H9 (cell line): ENCODE measurements around the gene CLCNKB. TPM values are rescaled to one million over a fixed set of nuclear protein-coding genes. Genes with fewer than 3 reads are reported as not detected.

Experiments
- DNase-seq: peaks from one replicate; pipeline ENCODE4 v3.0.0-alpha.2; 2017
- H2AFZ ChIP-seq: one replicate; pipeline ENCODE4 v1.6.1; 2013; ENCODE audit warnings: mild to moderate bottlenecking, low read length, control low read depth, moderate library complexity
- H2AK5ac ChIP-seq: 2 replicates; pipeline ENCODE4 v1.6.1; 2013; ENCODE audit warnings: low read length, control low read depth, mixed read lengths; ENCODE audit not compliant: insufficient read length
- H2BK120ac ChIP-seq: one replicate; pipeline ENCODE4 v1.6.1; 2013; ENCODE audit warnings: low read depth, mild to moderate bottlenecking, low read length, control low read depth, inconsistent platforms; ENCODE audit not compliant: poor library complexity, severe bottlenecking
- H2BK12ac ChIP-seq: 2 replicates; pipeline ENCODE4 v1.6.1; 2013; ENCODE audit warnings: low read length, control low read depth, mixed read lengths, low read depth; ENCODE audit not compliant: insufficient read length
- H2BK15ac ChIP-seq: 2 replicates; pipeline ENCODE4 v1.6.1; 2013; ENCODE audit warnings: low read depth, low read length, control low read depth
- H2BK20ac ChIP-seq: one replicate; pipeline ENCODE4 v1.6.1; 2013; ENCODE audit warnings: low read depth, mild to moderate bottlenecking, low read length, control low read depth, inconsistent platforms; ENCODE audit not compliant: poor library complexity, severe bottlenecking
- H2BK5ac ChIP-seq: 2 replicates; pipeline ENCODE4 v1.6.1; 2013; ENCODE audit warnings: low read length, control low read depth, mixed read lengths; ENCODE audit not compliant: insufficient read length
- H3K14ac ChIP-seq: 2 replicates; pipeline ENCODE4 v1.6.1; 2013; ENCODE audit warnings: low read length, control low read depth; ENCODE audit not compliant: insufficient read depth
- H3K18ac ChIP-seq: 2 replicates; pipeline ENCODE4 v1.6.1; 2013; ENCODE audit warnings: low read depth, mild to moderate bottlenecking, mixed read lengths, low read length, control low read depth; ENCODE audit not compliant: insufficient read length
- H3K23ac ChIP-seq: 2 replicates; pipeline ENCODE4 v1.6.1; 2013; ENCODE audit warnings: low read length, control low read depth, mixed read lengths, low read depth; ENCODE audit not compliant: insufficient read length
- H3K23me2 ChIP-seq: 2 replicates; pipeline ENCODE4 v1.6.1; 2013; ENCODE audit warnings: low read depth, mild to moderate bottlenecking, mixed read lengths, low read length, control low read depth; ENCODE audit not compliant: insufficient read length, poor library complexity, severe bottlenecking
- H3K27ac ChIP-seq: 2 replicates; pipeline ENCODE4 v1.5.1; 2013; ENCODE audit warnings: low read length, control low read depth, mixed read lengths, low read depth; ENCODE audit not compliant: insufficient read length
- H3K27me3 ChIP-seq: 2 replicates; pipeline ENCODE4 v1.6.1; 2013; ENCODE audit warnings: low read length, control low read depth, inconsistent platforms; ENCODE audit not compliant: insufficient read depth
- H3K4ac ChIP-seq: 2 replicates; pipeline ENCODE4 v1.6.1; 2013; ENCODE audit warnings: low read depth, mild to moderate bottlenecking, control low read depth, inconsistent platforms, low read length, moderate library complexity
- H3K4me1 ChIP-seq: 2 replicates; pipeline ENCODE4 v1.6.1; 2013; ENCODE audit warnings: low read length, control low read depth, inconsistent platforms; ENCODE audit not compliant: insufficient read depth
- H3K4me2 ChIP-seq: 2 replicates; pipeline ENCODE4 v1.6.1; 2013; ENCODE audit warnings: low read length, control low read depth, mixed read lengths; ENCODE audit not compliant: insufficient read length, insufficient read depth
- H3K56ac ChIP-seq: 2 replicates; pipeline ENCODE4 v1.6.1; 2013; ENCODE audit warnings: low read depth, mild to moderate bottlenecking, mixed read lengths, low read length, control low read depth; ENCODE audit not compliant: insufficient read length
- H3K79me1 ChIP-seq: 2 replicates; pipeline ENCODE4 v1.6.1; 2013; ENCODE audit warnings: low read depth, mild to moderate bottlenecking, moderate library complexity, low read length, control low read depth, inconsistent platforms; ENCODE audit not compliant: insufficient read depth, poor library complexity, severe bottlenecking
- H3K79me2 ChIP-seq: 2 replicates; pipeline ENCODE4 v1.6.1; 2013; ENCODE audit warnings: low read length, control low read depth, inconsistent platforms; ENCODE audit not compliant: insufficient read depth
- H3K9ac ChIP-seq: 2 replicates; pipeline ENCODE4 v1.6.1; 2013; ENCODE audit warnings: low read length, control low read depth, mixed read lengths; ENCODE audit not compliant: insufficient read length; ENCODE audit errors: extremely low read depth
- H3K9me3 ChIP-seq: one replicate; pipeline ENCODE4 v1.6.1; 2013; ENCODE audit warnings: low read depth, low read length, inconsistent platforms; ENCODE audit not compliant: control insufficient read depth
- H3T11ph ChIP-seq: one replicate; pipeline ENCODE4 v1.6.1; 2013; ENCODE audit warnings: mild to moderate bottlenecking, low read length, control low read depth, inconsistent platforms
- H4K20me1 ChIP-seq: one replicate; pipeline ENCODE4 v1.6.1; 2013; ENCODE audit not compliant: control insufficient read depth, insufficient read length, insufficient read depth
- H4K5ac ChIP-seq: 2 replicates; pipeline ENCODE4 v1.6.1; 2013; ENCODE audit warnings: low read depth, mild to moderate bottlenecking, mixed read lengths, low read length, control low read depth; ENCODE audit not compliant: insufficient read length
- H4K8ac ChIP-seq: replicated peaks from 2 replicates; pipeline ENCODE4 v1.6.1; 2013; ENCODE audit warnings: low read length, control low read depth, mixed read lengths, low read depth; ENCODE audit not compliant: insufficient read length
- H4K91ac ChIP-seq: 2 replicates; pipeline ENCODE4 v1.6.1; 2013; ENCODE audit warnings: low read depth, mild to moderate bottlenecking, moderate library complexity, mixed read lengths, low read length, control low read depth; ENCODE audit not compliant: insufficient read length
- H3K27ac Mint-ChIP-seq, 3 experiments: 2 replicates in 2 of 3; 3 replicates in 1 of 3; pipeline ENCODE4 v1.8.0; 2020 to 2021; ENCODE audit warnings: mixed read lengths in 3 of 3, mild to moderate bottlenecking in 1 of 3, moderate library complexity in 1 of 3
- H3K27me3 Mint-ChIP-seq: 2 replicates; pipeline ENCODE4 v1.8.0; 2021; ENCODE audit warnings: low read depth, mild to moderate bottlenecking, moderate library complexity, mixed read lengths
- H3K36me3 Mint-ChIP-seq, 3 experiments: 2 replicates in 2 of 3; 3 replicates in 1 of 3; pipeline ENCODE4 v1.8.0; 2020 to 2021; ENCODE audit warnings: low read depth in 3 of 3, mixed read lengths in 3 of 3; ENCODE audit not compliant: insufficient read depth in 1 of 3
- H3K4me1 Mint-ChIP-seq, 2 experiments: 2 replicates each; pipeline ENCODE4 v1.8.0; 2020; ENCODE audit warnings: mixed read lengths in 2 of 2
- H3K4me3 Mint-ChIP-seq, 2 experiments: 2 replicates in 1 of 2; 3 replicates in 1 of 2; pipeline ENCODE4 v1.8.0; 2020 to 2021; ENCODE audit warnings: mild to moderate bottlenecking in 2 of 2, mixed read lengths in 2 of 2, moderate library complexity in 1 of 2
- H3K9me3 Mint-ChIP-seq, 2 experiments: 2 replicates in 1 of 2; 3 replicates in 1 of 2; pipeline ENCODE4 v1.8.0; 2020; ENCODE audit warnings: mild to moderate bottlenecking in 2 of 2, mixed read lengths in 2 of 2, moderate library complexity in 1 of 2
- WGBS: extraction: QIAGEN DNeasy Blood & Tissue Kit; methylation state at CpG from one replicate; pipeline ENCODE4 v1.1.7; 2013; ENCODE audit warnings: missing lambda C conversion rate, low lambda C conversion rate, mixed read lengths; ENCODE audit not compliant: insufficient read length; ENCODE audit errors: extremely low coverage; 5-methylcytosine and 5-hydroxymethylcytosine counted together
- total RNA-seq: library from RNA; stranded (reverse); gene quantifications from 2 replicates; pipeline ENCODE4 v1.2.1, GENCODE V29; 2021
- TF ChIP-seq, protein P1 (sequence below): fragments of 200-600 bp; sonication (generic); conservative IDR thresholded peaks from 3 replicates; pipeline ENCODE4 v1.8.0; 2021; ENCODE audit warnings: antibody characterized with exemption, mild to moderate bottlenecking

The CLCNKB gene
- total RNA-seq, 1 experiment from 2014 or later, result 1.7 TPM

DNA sequence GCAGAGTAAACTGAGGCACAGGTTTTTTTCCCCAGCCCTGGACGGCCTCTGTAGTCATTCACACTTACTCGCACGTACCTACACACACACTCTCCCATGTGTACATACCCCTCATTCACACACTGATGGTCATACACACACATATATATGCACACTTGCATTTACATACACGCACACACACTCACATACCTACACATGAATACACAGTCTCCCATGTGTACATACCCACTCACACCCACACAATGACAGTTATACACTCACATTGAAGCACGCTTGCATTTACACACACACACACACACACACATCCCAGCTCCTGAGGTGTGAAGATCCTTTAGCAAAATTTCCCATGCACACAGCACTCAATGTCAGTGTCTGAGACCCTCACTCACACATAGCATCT is 30.6 kb downstream of the CLCNKB start:
- WGBS, result no CpG with 5 or more reads among the region's 5 CpGs
- H3K56ac ChIP-seq, result no peak overlapping the region
- H3K18ac ChIP-seq, result no peak overlapping the region
- no peak overlapping the region for H3K27ac ChIP-seq
- H3K27me3 ChIP-seq, result peaks cover 5% of the 10 kb centered on the region; the same call in 1 of the 2 replicates
- H4K5ac ChIP-seq, result no peak overlapping the region
- H3K23me2 ChIP-seq, result peaks cover 5% of the 10 kb centered on the region
- no peak overlapping the region for H2BK5ac ChIP-seq
- TF ChIP-seq, protein P1, sequence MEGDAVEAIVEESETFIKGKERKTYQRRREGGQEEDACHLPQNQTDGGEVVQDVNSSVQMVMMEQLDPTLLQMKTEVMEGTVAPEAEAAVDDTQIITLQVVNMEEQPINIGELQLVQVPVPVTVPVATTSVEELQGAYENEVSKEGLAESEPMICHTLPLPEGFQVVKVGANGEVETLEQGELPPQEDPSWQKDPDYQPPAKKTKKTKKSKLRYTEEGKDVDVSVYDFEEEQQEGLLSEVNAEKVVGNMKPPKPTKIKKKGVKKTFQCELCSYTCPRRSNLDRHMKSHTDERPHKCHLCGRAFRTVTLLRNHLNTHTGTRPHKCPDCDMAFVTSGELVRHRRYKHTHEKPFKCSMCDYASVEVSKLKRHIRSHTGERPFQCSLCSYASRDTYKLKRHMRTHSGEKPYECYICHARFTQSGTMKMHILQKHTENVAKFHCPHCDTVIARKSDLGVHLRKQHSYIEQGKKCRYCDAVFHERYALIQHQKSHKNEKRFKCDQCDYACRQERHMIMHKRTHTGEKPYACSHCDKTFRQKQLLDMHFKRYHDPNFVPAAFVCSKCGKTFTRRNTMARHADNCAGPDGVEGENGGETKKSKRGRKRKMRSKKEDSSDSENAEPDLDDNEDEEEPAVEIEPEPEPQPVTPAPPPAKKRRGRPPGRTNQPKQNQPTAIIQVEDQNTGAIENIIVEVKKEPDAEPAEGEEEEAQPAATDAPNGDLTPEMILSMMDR, result no peak
- Mint-ChIP-seq H3K36me3 (no peaks in the 10 kb centered on the region), H3K27me3 (peaks cover 67% of the 10 kb centered on the region), H3K27ac (no peak overlapping the region), H3K9me3 (no peaks in the 10 kb centered on the region; a peak in 1 of 5 replicates), H3K4me1 (peaks cover 12 to 23% of the 10 kb centered on the region in 2 experiments), H3K4me3 (peak overlapping the region; percentile 60 to 83; a peak in 4 of 5 replicates)
- H4K8ac ChIP-seq, result no peak overlapping the region
- no peaks in the 10 kb centered on the region for H3K79me1 ChIP-seq
- no peak for DNase-seq
- no peak overlapping the region for H4K91ac ChIP-seq
- no peak overlapping the region for H3T11ph ChIP-seq
- H3K23ac ChIP-seq, result no peak overlapping the region
- H3K79me2 ChIP-seq, result no peaks in the 10 kb centered on the region
- no peak overlapping the region for H3K9ac ChIP-seq
- no peak overlapping the region for H2AK5ac ChIP-seq
- H3K9me3 ChIP-seq, result no peaks in the 10 kb centered on the region
- no peak overlapping the region for H2BK20ac ChIP-seq
- H3K4me1 ChIP-seq, result no peaks in the 10 kb centered on the region
- no peak overlapping the region for H2BK120ac ChIP-seq
- no peak overlapping the region for H2BK15ac ChIP-seq
- H4K20me1 ChIP-seq, result no peaks in the 10 kb centered on the region
- H3K14ac ChIP-seq, result no peak overlapping the region
- no peak overlapping the region for H3K4ac ChIP-seq
- H3K4me2 ChIP-seq, result peak overlapping the region; percentile 35
- no peak overlapping the region for H2AFZ ChIP-seq
- no peak overlapping the region for H2BK12ac ChIP-seq
